ENCODE data around the gene PUM2.

- TF ChIP-seq CTCF (IDR thresholded peaks at IDR 0.05; ENCODE audit: low read depth, low read length, missing input control) (no peak), NR2F2 (IDR thresholded peaks at IDR 0.05) (no peak), EGR1 (IDR thresholded peaks at IDR 0.05; ENCODE audit: low read depth in 2 of 2) (no peak), RXRA (IDR thresholded peaks at IDR 0.05) (no peak), MAX (IDR thresholded peaks at IDR 0.05) (no peak), RAD21 (IDR thresholded peaks at IDR 0.05) (no peak), TAF1 (conservative IDR thresholded peaks at IDR 0.05) (no peak), ATF3 (IDR thresholded peaks at IDR 0.05) (no peak), GABPA (IDR thresholded peaks at IDR 0.05 in 1 of 2, conservative IDR thresholded peaks at IDR 0.05 in 1 of 2) (no peak), REST (IDR thresholded peaks at IDR 0.05) (no peak), FOXA1 (IDR thresholded peaks at IDR 0.05) (no peak)
Observed at GRCh38 chr2:20229322-20230113, 121.1 kb downstream of the PUM2 start.

Data from liver (tissue), 3 donors.